GM19193 (cell line): ENCODE results near the gene PROM2.

Experiments used
- POLR2A ChIP-seq: IDR thresholded peaks from 4 replicates; pipeline ENCODE4 v1.6.1; 2011; ENCODE audit not compliant: insufficient read depth, insufficient read length; ENCODE audit errors: extremely low read depth

Gene PROM2, protein sequence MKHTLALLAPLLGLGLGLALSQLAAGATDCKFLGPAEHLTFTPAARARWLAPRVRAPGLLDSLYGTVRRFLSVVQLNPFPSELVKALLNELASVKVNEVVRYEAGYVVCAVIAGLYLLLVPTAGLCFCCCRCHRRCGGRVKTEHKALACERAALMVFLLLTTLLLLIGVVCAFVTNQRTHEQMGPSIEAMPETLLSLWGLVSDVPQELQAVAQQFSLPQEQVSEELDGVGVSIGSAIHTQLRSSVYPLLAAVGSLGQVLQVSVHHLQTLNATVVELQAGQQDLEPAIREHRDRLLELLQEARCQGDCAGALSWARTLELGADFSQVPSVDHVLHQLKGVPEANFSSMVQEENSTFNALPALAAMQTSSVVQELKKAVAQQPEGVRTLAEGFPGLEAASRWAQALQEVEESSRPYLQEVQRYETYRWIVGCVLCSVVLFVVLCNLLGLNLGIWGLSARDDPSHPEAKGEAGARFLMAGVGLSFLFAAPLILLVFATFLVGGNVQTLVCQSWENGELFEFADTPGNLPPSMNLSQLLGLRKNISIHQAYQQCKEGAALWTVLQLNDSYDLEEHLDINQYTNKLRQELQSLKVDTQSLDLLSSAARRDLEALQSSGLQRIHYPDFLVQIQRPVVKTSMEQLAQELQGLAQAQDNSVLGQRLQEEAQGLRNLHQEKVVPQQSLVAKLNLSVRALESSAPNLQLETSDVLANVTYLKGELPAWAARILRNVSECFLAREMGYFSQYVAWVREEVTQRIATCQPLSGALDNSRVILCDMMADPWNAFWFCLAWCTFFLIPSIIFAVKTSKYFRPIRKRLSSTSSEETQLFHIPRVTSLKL

DNA sequence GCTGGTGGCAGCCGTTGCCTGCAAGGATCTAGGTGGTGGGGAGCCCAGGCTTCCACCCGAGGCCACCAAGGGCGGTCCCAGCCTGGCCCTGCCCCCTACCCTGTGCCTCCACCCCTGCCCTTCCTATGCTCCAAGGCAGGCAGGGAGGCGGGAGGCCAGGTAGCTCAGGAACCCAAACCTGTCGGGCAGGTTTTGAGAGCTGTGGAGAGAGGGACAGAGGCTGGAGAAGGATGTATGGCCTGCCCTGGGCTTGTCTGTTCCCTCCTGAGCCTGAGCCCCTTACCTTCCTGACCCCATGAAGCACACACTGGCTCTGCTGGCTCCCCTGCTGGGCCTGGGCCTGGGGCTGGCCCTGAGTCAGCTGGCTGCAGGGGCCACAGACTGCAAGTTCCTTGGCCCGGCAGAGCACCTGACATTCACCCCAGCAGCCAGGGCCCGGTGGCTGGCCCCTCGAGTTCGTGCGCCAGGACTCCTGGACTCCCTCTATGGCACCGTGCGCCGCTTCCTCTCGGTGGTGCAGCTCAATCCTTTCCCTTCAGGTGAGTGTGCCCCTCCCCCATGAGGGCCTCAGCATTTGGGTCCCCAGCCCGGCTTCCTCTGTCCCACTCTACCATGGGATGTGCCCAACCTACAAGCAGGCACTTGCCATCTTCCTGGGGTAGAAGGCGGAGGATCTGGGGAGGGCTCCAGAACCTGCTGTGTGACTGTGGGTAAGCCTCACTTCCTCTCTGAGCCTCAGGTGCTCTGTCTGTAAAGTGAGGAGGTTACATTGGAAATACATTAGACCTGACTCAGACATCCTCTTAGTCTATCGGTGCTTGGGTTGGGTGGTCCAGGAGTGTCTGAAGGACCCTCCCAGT lies at the start of gene PROM2:
TSS of gene PROM2 (plus strand) at position 159 of the 860 bp plus-strand sequence. CDS start at position 296, 137 bp downstream.
- no peak for TF ChIP-seq POLR2A

DNA sequence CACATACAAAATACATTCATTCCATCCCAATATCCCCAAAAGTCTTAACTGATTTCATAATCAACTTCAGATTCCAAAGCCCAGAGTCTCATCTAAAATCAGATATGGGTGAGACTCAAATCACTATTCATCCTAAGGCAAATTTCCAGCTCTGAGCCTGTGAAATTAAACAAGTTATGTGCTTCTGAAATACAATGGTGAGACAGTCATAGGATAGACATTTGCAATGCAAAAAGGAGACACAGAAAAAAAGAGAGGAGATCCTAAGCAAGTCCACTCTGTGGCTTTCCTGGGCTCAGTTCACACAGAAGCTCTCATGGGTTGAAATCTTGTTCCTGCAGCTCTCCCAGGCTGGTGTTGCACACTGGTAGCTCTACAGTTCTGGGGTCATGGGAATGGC lies 48.6 kb upstream of the PROM2 start:
- no peak for TF ChIP-seq POLR2A

DNA sequence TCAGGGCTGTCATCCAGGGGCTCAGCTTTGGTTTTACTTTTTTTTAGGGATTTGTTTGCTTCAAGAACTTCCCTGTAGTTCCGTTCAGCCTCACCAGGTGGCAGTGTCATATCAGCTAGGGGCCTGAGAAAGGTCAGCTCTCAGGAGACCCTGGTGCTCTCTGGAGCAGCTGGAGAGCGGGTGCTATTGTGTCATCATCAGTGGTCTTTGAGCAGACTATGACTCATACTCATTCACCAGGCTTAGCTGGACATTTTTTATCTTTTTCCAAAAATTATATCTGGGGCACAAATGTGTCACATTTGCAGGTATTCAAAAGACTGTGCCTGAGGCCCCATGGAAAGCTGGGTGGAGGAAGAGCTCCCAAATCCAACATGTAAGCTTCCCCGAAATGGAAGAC lies 42.5 kb upstream of the PROM2 start:
- TF ChIP-seq POLR2A = no peak

DNA sequence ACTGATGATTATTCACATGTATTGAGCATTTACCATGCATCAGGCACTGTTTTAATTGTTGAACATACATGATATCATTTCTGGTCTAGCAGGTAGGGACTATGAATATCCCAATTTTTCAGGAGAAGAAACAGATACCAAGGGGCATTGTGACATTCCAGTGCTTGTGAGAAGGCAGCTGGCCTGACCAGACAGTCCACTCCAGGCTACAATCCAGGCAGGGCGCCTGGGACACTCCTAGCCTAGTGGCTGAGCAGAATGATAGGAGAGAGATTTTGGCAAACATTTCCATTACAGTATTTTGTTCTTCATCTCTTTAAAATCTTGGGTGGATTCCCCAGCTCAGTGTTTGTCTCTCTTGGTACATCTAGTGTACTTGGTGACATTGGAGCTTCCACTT lies 42.0 kb upstream of the PROM2 start:
- TF ChIP-seq POLR2A = no peak

DNA sequence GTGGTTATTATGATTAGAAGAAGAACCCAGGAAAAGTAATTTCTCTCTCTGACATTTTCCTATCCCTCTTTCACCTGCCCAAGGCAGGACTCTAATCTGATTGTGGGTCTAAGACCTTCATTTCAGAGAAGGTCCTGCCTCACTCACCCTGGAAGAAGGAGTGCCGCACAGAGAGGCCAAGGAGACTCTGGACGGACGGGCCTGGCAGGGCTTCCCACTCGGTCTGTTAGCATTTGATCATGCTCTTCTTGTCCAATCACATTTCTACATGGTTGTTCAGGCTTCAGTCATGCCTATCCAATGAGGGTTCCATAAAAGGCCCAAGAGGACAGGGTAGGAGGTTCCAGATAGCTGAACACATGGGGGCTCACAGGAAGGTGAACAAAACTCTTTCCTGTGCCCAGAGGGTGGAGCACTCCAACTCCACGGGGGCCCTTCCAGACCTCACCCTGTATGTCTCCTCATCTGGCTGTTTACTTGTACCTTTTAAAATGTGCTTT lies 39.9 kb upstream of the PROM2 start:
- no peak for TF ChIP-seq POLR2A

DNA sequence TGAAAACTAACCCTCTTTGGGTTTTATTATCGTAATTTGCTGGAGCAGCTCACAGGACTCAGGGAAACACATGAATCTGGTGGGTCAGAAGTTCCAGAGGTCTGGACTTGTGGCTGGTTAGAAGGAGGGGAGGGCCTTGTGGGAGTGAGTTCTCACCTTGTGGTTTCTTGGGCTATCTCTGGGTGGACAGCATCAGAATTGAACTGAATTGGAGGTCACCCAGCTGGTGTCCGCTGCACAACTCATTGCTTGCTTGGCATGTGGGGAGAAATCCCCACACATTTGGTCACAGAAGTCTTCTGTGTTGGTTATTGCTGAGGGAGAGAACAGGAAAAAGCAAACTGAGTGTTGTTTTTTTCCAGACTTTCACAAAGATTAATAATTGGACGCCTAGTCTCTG lies 39.4 kb upstream of the PROM2 start:
- no peak for TF ChIP-seq POLR2A

DNA sequence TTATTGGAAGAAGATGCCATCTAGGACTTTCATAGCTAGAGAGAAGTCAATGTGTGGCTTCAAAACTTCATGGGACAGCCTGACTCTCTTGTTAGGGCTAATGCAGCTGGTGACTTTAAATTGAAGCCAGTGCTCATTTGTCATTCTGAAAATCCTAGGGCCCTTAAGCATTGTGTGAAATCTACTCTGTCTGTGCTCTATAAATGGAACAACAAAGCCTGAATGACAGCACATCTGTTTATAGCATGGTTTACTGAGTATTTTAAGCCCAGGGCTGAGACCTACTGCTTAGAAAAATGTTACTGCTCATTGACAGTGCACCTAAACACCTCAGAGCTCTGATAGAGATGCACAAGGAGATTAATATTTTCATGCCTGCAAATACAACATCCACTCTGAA lies 36.1 kb upstream of the PROM2 start:
- no peak for TF ChIP-seq POLR2A

DNA sequence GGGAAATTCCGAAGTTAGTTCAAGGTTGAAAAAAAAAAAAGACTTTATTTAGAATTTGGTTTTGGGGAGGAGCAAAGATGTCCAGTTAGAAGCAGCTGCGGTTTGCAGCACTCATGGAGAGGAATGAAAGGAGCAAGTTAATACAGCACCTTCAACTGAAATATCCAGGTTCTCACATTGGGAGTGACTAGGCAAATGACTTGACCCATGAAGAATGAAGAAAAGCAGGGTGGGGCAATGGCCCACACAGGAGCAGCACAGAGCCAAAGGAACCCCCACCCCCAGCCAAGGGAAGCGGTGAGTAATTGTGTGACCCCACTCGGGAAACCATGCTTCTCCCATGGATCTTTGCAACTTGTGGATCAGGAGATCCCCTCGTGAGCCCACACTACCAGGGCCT lies 34.2 kb upstream of the PROM2 start:
- TF ChIP-seq POLR2A = no peak

DNA sequence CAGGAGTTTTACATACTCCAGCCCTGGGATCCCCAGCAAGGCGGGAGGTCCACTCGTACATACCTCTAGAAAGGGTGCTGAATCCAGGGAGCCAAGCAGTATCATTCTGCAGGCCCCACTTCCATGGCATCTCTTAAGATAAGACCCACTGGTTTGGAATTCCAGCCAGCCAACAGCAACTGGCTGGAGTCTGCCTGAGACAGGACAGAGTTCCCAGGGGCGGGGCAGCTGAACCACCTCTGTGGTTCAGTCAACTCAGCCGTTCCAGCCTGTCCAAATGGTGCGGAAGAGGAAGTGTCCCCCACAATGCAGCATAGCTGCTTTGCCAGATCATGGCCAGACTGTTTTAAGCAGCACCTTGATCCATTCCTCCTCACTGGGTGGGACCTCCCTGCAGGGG lies 33.7 kb upstream of the PROM2 start:
- TF ChIP-seq POLR2A = no peak

DNA sequence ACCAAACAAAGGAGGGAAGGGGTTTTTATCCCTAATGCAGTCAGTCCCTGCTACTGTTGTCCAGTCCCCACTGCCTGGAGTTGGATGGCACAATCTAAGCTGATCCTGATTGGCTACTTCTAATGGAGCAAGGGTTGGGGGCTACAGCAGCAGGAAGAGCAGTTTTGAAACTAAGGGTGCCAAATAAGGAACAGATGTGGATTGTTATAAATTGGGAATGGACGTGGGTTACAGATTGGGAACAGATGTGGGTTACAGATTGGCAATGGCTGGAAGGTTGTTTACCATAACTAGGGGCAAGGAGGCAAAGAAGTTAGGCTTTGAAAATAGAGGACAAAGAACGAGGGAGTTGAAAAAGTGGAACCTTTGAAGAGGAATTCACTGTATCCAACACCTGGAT lies 16.0 kb upstream of the PROM2 start:
- no peak for TF ChIP-seq POLR2A

DNA sequence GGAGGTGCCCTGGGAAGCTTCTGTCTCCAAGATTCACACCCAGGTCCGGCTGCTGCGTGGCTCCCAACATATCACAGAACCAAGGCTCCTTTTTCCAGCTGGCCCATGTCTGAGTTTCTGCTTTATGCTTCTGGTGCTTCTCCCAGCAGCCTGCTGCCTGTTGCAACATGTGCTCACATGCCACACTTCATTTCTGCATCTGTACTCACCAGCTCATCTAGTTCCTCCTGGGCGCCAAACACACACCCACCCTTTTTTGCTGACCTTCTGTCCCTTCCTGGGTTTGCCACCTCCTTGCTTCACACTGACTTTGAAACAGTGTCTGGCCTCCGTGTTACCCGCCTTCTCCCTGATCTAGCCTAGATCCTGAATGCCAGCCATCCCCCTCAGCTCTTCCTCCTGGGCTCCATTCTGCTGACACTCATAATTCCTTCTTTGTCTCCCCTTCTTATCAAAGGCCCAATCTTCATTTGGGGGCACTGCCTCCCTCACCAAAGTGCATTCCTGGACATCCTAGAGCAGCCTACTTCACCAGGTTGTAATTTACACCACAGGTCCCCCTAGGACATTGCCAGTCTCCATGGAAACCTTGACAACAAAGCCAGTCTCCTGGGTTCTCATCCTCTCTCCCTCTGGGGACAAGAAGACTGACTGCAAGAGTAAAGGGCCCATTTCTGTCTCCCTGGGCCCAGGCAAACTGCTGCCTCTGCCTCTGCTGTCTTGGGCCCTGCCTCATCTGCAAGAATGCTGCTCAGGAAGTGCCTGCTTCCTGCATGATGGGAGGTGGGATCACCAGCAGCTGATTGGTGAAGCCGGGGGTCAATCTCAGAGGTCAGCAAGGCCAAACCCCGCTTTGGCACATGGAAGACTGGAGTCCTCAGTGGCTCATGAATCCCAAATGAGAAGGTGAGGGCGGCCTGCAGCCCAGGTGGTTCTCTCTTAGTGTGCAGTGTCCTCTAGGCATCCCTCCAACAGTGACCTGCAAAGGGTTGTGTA lies 13.9 kb upstream of the PROM2 start:
- no peak for TF ChIP-seq POLR2A

DNA sequence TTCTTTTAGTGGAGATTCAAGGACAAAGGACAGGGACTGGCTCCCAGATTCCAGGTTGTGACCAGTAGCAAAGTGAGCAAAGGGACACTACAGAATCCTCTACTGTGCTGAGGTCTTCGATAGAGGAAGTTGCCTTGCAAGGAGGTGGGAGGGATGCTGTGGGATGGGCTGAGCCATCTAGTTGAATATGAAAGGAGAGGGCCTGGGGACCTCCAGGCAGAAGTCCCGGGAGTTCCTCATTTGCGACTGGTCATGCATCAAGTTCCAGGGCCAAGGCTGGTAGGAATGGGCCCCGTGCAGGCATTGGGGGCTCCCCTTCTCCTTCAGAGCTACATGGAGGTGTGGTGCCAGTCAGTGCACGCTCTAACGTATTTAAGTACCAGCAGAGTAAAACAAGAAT lies 12.6 kb upstream of the PROM2 start:
- TF ChIP-seq POLR2A = no peak

DNA sequence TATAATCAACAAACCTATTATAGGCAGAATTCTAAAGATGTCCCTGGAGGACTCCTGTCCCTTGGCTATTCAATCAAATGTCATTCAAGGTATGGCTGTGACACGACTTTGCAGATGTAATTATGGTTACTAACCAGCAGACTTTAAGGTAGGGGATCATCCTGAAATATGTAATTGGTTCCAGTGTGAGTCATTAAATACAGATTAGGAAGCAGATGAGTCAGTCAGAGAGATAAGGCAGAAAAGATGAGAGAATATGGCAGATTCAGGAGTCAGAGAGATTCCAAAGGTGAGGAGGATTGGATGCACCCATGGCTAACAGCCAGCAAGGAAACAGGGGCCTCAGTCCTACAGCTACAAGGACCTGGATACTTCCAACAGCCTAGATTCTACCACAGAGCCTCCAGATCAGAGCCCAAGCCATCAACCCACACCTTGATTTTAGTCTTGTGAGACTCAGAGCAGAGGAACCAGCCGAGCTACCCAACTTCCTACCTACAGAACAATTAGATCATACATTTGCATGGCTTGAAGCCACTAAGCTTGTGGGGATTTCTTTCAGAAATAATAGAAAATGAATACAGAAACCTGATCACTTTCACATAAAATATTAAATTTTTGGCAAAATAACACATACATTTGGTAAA lies 11.2 kb upstream of the PROM2 start:
- TF ChIP-seq POLR2A = no peak
